Loucy (cell line): Measurements from ENCODE around the gene HOXC4.

Source experiments
- H2AFZ ChIP-seq: fragments of 200-600 bp; sonication (generic); 2 replicates; pipeline ENCODE4 v1.6.0; 2016; ENCODE audit warnings: antibody characterized with exemption, mild to moderate bottlenecking, low read length, moderate library complexity
- H3F3A ChIP-seq: fragments of 200-600 bp; 2 replicates; pipeline ENCODE4 v1.6.0; 2016; ENCODE audit warnings: antibody characterized with exemption, low read depth, mild to moderate bottlenecking
- H3K27me3 ChIP-seq: fragments of 200-600 bp; sonication (generic); 2 replicates; pipeline ENCODE4 v1.6.1; 2014; ENCODE audit warnings: low read length, mild to moderate bottlenecking; ENCODE audit not compliant: insufficient read depth, poor library complexity, severe bottlenecking
- H3K36me3 ChIP-seq: fragments of 200-600 bp; sonication (generic); 2 replicates; pipeline ENCODE4 v1.6.1; 2016; ENCODE audit warnings: low read length; ENCODE audit not compliant: insufficient read depth
- H3K4me1 ChIP-seq: fragments of 200-600 bp; sonication (generic); 2 replicates; pipeline ENCODE4 v1.5.1; 2014; ENCODE audit warnings: low read length, mild to moderate bottlenecking; ENCODE audit not compliant: insufficient read depth, poor library complexity, severe bottlenecking
- H3K4me2 ChIP-seq: fragments of 200-600 bp; sonication (generic); 2 replicates; pipeline ENCODE4 v1.6.0; 2014; ENCODE audit warnings: antibody characterized with exemption, low read length, low read depth, mild to moderate bottlenecking; ENCODE audit not compliant: poor library complexity, severe bottlenecking
- H3K4me3 ChIP-seq: fragments of 200-600 bp; sonication (generic); 2 replicates; pipeline ENCODE4 v1.5.1; 2014; ENCODE audit warnings: low read length, mild to moderate bottlenecking, mixed read lengths; ENCODE audit not compliant: poor library complexity, severe bottlenecking
- H3K79me2 ChIP-seq: fragments of 200-600 bp; sonication (generic); 2 replicates; pipeline ENCODE4 v1.6.1; 2014; ENCODE audit warnings: low read length; ENCODE audit not compliant: insufficient read depth
- H3K9ac ChIP-seq: fragments of 200-600 bp; sonication (generic); 2 replicates; pipeline ENCODE4 v1.6.0; 2014; ENCODE audit warnings: mild to moderate bottlenecking, low read depth, low read length, moderate library complexity; ENCODE audit not compliant: poor library complexity, severe bottlenecking
- H3K9me2 ChIP-seq: fragments of 200-600 bp; sonication (generic); replicated peaks from 2 replicates; pipeline ENCODE4 v1.6.1; 2016; ENCODE audit warnings: low read depth, low read length, mixed read lengths
- H3K9me3 ChIP-seq: fragments of 200-600 bp; sonication (generic); 2 replicates; pipeline ENCODE4 v1.6.1; 2014; ENCODE audit warnings: mild to moderate bottlenecking, antibody characterized with exemption, low read length, low read depth; ENCODE audit not compliant: insufficient read depth
- H4K20me1 ChIP-seq: fragments of 200-600 bp; sonication (generic); 2 replicates; pipeline ENCODE4 v1.6.0; 2014; ENCODE audit warnings: antibody characterized with exemption, low read length, mild to moderate bottlenecking; ENCODE audit not compliant: insufficient read depth, poor library complexity, severe bottlenecking
- CTCF ChIP-seq: fragments of 200-600 bp; sonication (generic); conservative IDR thresholded peaks from 2 replicates; pipeline ENCODE4 v1.5.1; 2014; ENCODE audit warnings: mild to moderate bottlenecking, antibody characterized with exemption, low read length
- EZH2phosphoT487 ChIP-seq: fragments of 200-600 bp; IDR thresholded peaks from 2 replicates; pipeline ENCODE4 v1.6.1; 2018; ENCODE audit warnings: antibody characterized with exemption, mild to moderate bottlenecking, moderate library complexity, borderline replicate concordance

The HOXC4 gene

GRCh38 chr12:54058128-54058768 lies 4.6 kb downstream of the HOXC4 start:
- Histone ChIP-seq H3K4me3 (no peak overlapping the region), H3K9me2 (no peaks in the 10 kb centered on the region), H3F3A (no peaks in the 10 kb centered on the region), H4K20me1 (peaks cover 1% of the 10 kb centered on the region), H3K9me3 (no peaks in the 10 kb centered on the region), H2AFZ (no peak overlapping the region), H3K79me2 (peaks cover 1% of the 10 kb centered on the region; the same call in 1 of the 2 replicates), H3K27me3 (no peaks in the 10 kb centered on the region), H3K36me3 (peaks cover 37% of the 10 kb centered on the region), H3K9ac (no peak overlapping the region), H3K4me2 (no peak overlapping the region), H3K4me1 (no peaks in the 10 kb centered on the region)
- TF ChIP-seq EZH2phosphoT487, result no peak
- TF ChIP-seq CTCF, result no peak

DNA sequence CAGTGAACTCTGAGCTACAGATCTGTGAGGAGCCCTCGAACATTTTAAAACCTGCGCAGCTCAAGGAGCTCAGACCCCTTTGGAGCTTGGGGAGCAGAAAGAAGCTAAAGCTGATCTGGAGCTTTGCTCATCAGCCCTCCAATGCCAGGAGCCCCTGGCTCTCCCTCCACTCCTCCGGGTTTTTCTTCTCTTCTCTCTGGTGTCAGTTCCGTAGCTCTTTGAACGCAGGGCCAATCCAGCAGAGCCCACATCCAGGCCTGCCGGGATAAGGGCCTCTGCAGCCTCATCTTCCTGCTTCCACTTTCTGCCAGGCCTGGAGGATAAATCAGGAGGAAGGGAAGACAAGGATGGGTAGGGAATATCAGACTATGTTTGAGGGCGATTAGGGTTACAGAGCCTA lies 6.0 kb downstream of the HOXC4 start:
- Histone ChIP-seq H3K9me3 (no peaks in the 10 kb centered on the region), H4K20me1 (no peaks in the 10 kb centered on the region), H3K79me2 (no peaks in the 10 kb centered on the region), H3K4me3 (no peak overlapping the region), H3K4me1 (no peaks in the 10 kb centered on the region), H3F3A (no peaks in the 10 kb centered on the region), H2AFZ (no peak overlapping the region), H3K36me3 (peaks cover 32% of the 10 kb centered on the region), H3K9ac (no peak overlapping the region), H3K27me3 (no peaks in the 10 kb centered on the region), H3K9me2 (no peaks in the 10 kb centered on the region), H3K4me2 (no peak overlapping the region)
- TF ChIP-seq CTCF (no peak), EZH2phosphoT487 (no peak)

- Histone ChIP-seq H4K20me1 (no peaks in the 10 kb centered on the region), H3K9me3 (no peaks in the 10 kb centered on the region), H3K79me2 (no peaks in the 10 kb centered on the region), H2AFZ (no peak overlapping the region), H3K36me3 (peaks cover 27% of the 10 kb centered on the region; the same call in 1 of the 2 replicates), H3K9ac (no peak overlapping the region), H3K4me3 (no peak overlapping the region), H3K9me2 (no peaks in the 10 kb centered on the region), H3K4me2 (no peak overlapping the region), H3K27me3 (no peaks in the 10 kb centered on the region), H3K4me1 (no peaks in the 10 kb centered on the region), H3F3A (no peaks in the 10 kb centered on the region)
- TF ChIP-seq EZH2phosphoT487, result no peak
- no peak for TF ChIP-seq CTCF
Observed at GRCh38 chr12:54060174-54060974, 6.7 kb downstream of the HOXC4 start.
